GM15510 (cell line): Measurements from ENCODE around the gene JAKMIP2.

ENCODE experiments used
- POLR2A ChIP-seq: IDR thresholded peaks from 3 replicates; pipeline ENCODE4 v1.6.1; 2011; ENCODE audit warnings: borderline replicate concordance; ENCODE audit not compliant: insufficient read length; ENCODE audit errors: extremely low read depth

JAKMIP2 gene

GRCh38 chr5:147631428-147632003 is 151.0 kb downstream of the JAKMIP2 start:
- TF ChIP-seq POLR2A: no peak

- TF ChIP-seq POLR2A: no peak
Observed at GRCh38 chr5:147629196-147629595, 153.3 kb downstream of the JAKMIP2 start.

GRCh38 chr5:147628058-147628895 is 154.3 kb downstream of the JAKMIP2 start:
- no peak for TF ChIP-seq POLR2A

- TF ChIP-seq POLR2A: no peak
Observed at GRCh38 chr5:147626464-147626863, 156.1 kb downstream of the JAKMIP2 start.

GRCh38 chr5:147621016-147621415 is 161.5 kb downstream of the JAKMIP2 start:
- no peak for TF ChIP-seq POLR2A

- TF ChIP-seq POLR2A: no peak
Observed at GRCh38 chr5:147619281-147619878, 163.1 kb downstream of the JAKMIP2 start.

- no peak for TF ChIP-seq POLR2A
Observed at GRCh38 chr5:147617711-147618350, 164.7 kb downstream of the JAKMIP2 start.

GRCh38 chr5:147617191-147617606 is 165.3 kb downstream of the JAKMIP2 start:
- no peak for TF ChIP-seq POLR2A

- TF ChIP-seq POLR2A: no peak
Observed at GRCh38 chr5:147616421-147616820, 166.1 kb downstream of the JAKMIP2 start.

GRCh38 chr5:147613359-147613758 is 169.2 kb downstream of the JAKMIP2 start:
- no peak for TF ChIP-seq POLR2A

- no peak for TF ChIP-seq POLR2A
Observed at GRCh38 chr5:147611483-147611882, 171.0 kb downstream of the JAKMIP2 start.

GRCh38 chr5:147610798-147611197 is 171.7 kb downstream of the JAKMIP2 start:
- no peak for TF ChIP-seq POLR2A

- TF ChIP-seq POLR2A: no peak
Observed at GRCh38 chr5:147601652-147602051, 180.9 kb downstream of the JAKMIP2 start.

- no peak for TF ChIP-seq POLR2A
Observed at GRCh38 chr5:147591120-147591519, 191.4 kb downstream of the JAKMIP2 start.

GRCh38 chr5:147590096-147590495 is 192.4 kb downstream of the JAKMIP2 start:
- TF ChIP-seq POLR2A: no peak
